KBM-7 (cell line): ENCODE measurements around the gene GNAT2.
"Not testable (repeated sequence)": the region's sequence is repeated elsewhere in the genome, so short reads cannot be mapped to it uniquely, and the experiment has no call there.

Experiments used
- DNase-seq: peaks from one replicate; pipeline ENCODE4 v3.0.0-alpha.2; 2015
- in situ Hi-C: fragments of 300-500 bp; cut with MboI; formaldehyde crosslinking; loops from 2 replicates; pipeline ENCODE4 v1.14.3; 2020; ENCODE audit warnings: low sequenced_read_pairs, low pct_unique_long_range_greater_than_20kb, mixed read lengths

Gene GNAT2

DNA sequence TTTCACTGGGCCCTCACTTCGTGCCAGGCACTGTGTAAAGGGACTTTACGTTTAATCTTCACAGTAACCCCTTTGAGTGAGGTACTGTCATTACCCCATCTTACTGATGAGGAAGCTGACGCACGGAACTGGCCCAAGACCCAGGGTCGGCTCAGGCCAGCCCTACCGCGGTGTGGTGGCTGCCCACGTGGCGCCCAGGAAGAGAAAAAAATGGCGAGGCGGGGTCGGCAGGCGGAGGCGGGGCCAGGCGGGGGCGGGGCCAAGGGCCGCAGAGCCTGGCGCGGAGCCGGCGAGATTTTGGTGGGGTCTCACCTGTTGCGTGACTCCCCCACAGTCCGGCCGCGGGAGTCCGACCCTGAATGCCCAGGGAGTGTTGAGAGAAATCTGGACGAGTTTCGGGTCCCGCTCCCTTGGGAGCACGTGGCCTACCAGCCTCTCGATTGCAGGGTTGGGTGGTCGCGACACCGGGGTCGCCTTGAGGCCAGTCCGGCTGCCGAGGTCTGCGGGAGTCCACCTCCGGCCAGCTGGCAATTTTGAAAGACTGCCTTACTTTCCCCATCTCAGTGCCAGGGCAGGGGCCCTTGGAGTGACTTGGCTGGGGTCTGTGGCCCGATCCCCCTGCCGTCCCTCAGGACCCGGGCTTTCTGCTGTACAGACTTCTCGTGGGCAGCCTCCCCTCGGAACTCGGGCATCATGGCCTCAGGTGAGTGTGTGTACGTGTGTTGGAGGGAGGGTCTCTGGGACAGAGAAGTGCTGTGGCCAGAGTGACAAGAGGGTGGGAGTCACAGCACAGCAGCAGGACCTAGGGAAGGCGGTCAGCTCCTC is at the start of gene GNAT2, which contains the start of gene AMPD2:
Gene GNAT2 (minus strand): TSS at position 41 of the 825 bp plus-strand sequence. CDS start 6,746 bp downstream, outside the sequence.
Gene AMPD2 (plus strand): TSS at position 262 of the 825 bp plus-strand sequence. CDS start 1,339 bp downstream, outside the sequence.
- DNase-seq, result peak; percentile 81
- in situ Hi-C loops, result no loop called here

DNA sequence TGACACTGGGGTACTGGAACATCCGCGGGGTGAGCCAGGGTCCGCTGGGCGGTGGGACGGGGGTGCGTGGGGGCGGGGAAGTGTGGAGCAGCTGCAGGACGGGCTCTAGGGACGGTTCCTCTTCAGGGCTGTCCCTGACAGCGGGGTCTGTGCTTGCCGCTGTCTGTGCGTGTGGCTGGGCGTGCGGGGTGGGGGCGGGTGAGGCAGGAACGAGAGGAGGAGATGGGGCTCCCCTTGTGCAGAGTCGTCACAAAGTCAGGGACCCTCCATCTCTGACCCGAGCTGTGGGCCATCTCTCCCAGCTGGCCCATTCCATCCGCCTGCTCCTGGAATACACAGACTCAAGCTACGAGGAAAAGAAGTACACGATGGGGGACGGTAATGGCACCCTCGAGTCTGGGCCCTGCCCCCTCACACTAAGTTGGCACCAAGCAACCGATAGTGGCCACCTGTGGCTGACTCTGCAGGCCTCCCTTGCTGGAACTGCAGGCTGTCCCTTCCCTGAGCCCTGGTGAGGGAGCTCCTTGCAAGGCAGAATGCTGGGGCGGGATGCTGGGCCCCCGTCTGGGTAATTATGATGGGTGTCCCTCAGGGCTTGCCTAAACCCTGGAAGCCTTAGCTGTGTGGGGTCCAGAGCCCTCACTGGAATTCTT is 48.8 kb upstream of the GNAT2 start:
- DNase-seq, result no peak
- in situ Hi-C loops, result loop anchor here (25.0 kb wide), 1 partner anchor 94 kb away; the partner anchor contains the start of gene EPS8L3

DNA sequence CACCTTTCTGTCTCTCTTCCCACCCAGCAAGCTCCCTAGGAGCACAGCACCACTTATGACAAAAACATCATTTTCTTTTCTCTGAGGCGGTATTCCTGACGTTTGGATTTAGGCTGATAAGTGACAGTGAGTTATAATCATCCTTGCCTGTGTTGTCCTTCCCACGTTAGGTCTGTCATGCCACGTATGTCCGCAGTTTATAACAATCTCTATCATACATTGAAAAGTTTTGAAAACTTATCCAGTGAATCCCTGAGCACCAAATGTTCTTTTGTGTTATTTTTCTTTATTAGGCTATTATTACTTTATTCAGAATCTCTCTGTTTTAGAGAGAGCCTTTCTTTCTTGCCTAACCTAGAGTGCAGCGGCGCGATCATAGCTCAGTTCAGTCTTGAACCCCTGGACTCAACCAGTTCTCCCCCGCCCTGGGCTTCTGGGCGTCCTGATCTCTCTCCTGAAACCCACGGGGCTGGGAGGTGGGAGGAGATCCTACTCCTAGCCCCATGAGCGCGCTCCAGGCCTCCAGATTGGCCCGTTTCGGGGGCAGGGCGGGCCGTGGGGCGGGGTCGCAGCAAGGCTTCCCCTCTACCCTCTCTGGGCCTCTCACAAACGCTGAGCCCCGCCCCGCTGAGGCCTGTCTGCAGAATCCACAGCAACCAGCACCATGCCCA is 48.2 kb upstream of the GNAT2 start, which contains the start of gene GSTM2:
Gene GSTM2 (plus strand): TSS at position 606 of the 671 bp plus-strand sequence. CDS start 59 bp downstream, at position 665.
- no peak for DNase-seq
- in situ Hi-C loops, result loop anchor here (25.0 kb wide), 1 partner anchor 95 kb away; the partner anchor contains the start of gene EPS8L3

DNA sequence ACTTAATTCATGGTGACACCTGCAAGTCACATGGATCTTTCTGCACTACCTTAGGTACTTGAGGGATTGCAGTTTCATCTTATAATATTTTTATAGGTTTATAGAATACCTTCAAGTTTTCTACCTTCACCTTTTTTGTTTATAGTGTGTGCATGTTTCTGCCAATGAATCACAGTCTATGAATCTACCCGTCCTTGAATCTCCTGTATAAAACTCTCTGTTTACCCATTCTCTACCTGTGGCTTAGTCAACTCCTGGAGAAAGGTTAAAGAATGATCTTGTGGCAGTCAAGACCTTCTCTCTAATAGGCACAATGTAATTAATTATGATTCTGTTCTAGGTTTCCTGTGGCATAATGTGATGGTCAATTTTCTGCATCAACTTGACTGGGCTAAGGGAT is 45.3 kb upstream of the GNAT2 start:
- no peak for DNase-seq
- in situ Hi-C loops, result loop anchor here (25.0 kb wide), 1 partner anchor 98 kb away; the partner anchor contains the start of gene EPS8L3

DNA sequence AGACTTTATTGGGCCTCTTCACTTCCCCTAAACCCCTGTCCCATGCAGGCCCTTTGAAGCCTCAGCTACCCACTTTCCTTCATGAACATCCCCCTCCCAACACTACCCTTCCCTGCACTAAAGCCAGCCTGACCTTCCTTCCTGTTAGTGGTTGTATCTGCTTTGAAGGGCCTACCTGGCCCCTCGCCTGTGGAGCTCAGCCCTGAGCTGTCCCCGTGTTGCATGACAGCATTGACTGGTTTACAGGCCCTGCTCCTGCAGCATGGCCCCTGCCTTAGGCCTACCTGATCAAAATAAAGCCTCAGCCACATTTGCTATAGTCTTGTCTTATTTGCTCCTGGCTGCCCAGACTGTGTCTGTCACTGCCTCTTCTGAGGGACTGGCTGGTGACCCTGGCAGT is 42.0 kb upstream of the GNAT2 start:
- DNase-seq, result no peak
- in situ Hi-C loops, result loop anchor here (25.0 kb wide), 1 partner anchor 101 kb away; the partner anchor contains the start of gene EPS8L3

DNA sequence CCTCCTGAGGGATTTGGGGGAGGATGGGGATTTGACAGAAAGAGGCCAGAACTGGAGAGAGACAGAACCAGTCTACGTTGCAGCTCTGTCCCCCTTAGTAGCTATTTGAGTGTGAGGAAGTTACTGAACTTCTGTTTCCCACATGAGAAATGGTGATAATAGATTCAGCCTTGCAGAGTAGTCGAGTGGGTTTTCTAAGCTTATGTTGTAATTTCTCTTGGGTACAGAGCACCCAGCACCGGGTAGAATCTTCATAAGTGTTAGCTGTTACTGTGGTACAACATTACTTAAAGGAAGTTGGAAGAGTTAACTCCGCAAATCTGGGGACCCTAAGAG is 41.2 kb upstream of the GNAT2 start:
- in situ Hi-C loops, result loop anchor here (25.0 kb wide), 1 partner anchor 102 kb away; the partner anchor contains the start of gene EPS8L3

DNA sequence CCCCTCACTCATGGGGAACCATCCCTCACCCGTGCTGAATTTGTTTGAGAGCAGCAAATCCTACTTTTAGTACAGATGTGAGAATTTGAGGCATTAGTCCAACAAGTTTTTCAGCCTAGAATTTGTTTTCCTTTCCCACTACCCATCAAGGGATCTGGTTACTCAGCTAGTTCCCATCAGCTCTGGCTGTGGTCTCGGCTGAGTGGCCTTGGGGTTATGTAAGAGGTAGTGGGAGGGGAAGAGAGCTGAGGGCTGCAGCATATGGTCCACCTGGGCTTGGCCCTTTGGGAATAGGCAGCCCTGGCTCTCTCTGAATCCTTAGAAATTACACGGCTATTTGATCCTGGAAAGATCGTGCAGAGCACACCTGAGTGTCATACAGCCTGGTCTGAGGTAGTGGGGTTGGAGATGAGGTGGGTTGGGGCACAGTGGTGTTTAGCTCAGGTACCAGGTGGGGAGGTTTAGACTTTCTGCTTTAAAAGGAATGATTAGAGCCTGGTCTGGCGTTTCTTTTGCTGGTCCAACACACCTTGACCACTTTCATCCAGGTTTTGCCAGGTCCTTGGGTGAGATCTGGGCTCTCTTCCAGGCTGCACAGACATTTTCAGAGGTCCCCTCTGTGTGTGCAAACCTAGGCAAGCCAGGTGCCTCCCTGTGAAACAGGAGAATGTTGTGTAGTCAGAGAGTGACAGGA is 40.7 kb upstream of the GNAT2 start:
- in situ Hi-C loops, result loop anchor here (25.0 kb wide), 1 partner anchor 102 kb away; the partner anchor contains the start of gene EPS8L3
- peak; percentile 41 for DNase-seq

More for the DNA sequence above, 41.2 kb upstream of the GNAT2 start:
- DNase-seq, result not testable (repeated sequence)

DNA sequence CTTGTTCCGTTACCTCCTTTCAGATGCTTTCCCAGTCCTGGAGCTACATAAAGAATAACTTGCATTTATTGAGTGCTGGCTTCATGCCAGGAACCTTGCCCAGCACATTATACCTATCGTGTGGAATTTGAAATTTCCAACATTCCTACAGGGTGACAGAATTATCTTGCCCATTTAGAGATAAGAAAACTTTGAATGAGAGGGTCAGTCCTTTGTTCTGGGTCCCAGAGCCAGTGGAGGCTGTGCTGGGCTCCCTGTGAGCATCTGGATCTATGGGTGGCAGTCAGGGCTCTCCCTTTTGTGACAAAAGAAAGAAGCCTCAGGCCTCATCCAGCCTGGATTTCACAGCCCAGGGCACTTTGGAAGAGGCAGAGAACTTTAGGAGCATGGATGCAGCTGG is 39.7 kb upstream of the GNAT2 start:
- DNase-seq, result no peak
- in situ Hi-C loops, result loop anchor here (25.0 kb wide), 1 partner anchor 103 kb away; the partner anchor contains the start of gene EPS8L3

DNA sequence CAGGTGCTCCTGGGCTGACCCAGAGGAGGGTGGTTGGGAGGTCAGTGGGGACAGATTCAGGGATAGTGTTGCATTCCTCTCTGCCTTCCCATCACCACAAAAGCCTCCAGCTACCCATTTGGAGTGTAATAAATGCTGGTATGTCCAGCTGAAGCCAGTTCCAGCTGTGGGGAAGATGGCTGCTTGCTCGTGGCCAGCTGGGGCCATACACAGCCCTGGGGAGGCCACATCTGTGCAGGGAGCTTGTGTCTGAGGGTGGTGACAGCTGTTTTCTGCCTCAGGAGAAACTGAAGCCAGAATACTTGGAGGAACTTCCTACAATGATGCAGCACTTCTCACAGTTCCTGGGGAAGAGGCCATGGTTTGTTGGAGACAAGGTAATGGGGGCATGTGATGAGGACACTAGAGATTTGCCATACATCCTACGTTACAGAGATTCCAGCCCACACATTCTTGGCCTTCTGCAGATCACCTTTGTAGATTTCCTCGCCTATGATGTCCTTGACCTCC is 39.2 kb upstream of the GNAT2 start:
- DNase-seq, result peak; percentile 15
- in situ Hi-C loops, result loop anchor here (25.0 kb wide), 1 partner anchor 104 kb away; the partner anchor contains the start of gene EPS8L3

DNA sequence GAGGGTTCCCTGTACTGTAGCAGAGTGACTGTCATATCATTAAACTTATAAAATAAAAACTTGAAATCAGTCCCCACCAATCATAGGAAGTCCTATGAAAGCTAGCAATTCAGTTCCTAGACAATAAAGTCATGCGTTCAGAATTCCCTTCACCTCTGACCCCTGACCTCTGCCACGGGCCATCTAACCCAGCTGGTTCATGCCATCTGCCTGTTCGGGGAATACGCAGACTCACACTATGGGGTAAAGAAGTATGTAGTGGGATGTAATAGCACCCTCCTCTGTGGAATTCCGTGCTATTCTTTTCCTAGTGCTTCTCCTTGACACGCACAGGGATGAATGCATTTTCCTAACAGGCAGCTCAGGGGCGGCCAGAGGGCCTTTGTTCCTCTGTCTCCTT is 38.6 kb upstream of the GNAT2 start:
- no peak for DNase-seq
- in situ Hi-C loops, result loop anchor here (25.0 kb wide), 1 partner anchor 104 kb away; the partner anchor contains the start of gene EPS8L3

DNA sequence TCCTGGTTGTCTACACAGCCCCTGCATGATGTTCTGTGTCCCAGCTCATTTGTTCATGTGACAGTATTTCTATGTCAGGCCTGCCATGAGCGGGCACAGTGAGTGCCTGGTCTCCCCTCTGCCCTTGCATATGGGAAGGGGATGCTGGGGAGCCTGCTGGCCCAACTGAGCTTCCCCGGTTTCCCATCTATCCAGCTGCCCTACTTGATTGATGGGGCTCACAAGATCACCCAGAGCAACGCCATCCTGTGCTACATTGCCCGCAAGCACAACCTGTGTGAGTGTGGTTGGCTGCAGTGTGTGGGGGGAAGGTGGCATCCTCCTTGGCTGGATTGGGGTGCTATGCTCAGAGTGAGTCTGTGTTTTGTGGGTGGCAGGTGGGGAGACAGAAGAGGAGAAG is 38.0 kb upstream of the GNAT2 start:
- no peak for DNase-seq
- in situ Hi-C loops, result loop anchor here (25.0 kb wide), 1 partner anchor 105 kb away; the partner anchor contains the start of gene EPS8L3

DNA sequence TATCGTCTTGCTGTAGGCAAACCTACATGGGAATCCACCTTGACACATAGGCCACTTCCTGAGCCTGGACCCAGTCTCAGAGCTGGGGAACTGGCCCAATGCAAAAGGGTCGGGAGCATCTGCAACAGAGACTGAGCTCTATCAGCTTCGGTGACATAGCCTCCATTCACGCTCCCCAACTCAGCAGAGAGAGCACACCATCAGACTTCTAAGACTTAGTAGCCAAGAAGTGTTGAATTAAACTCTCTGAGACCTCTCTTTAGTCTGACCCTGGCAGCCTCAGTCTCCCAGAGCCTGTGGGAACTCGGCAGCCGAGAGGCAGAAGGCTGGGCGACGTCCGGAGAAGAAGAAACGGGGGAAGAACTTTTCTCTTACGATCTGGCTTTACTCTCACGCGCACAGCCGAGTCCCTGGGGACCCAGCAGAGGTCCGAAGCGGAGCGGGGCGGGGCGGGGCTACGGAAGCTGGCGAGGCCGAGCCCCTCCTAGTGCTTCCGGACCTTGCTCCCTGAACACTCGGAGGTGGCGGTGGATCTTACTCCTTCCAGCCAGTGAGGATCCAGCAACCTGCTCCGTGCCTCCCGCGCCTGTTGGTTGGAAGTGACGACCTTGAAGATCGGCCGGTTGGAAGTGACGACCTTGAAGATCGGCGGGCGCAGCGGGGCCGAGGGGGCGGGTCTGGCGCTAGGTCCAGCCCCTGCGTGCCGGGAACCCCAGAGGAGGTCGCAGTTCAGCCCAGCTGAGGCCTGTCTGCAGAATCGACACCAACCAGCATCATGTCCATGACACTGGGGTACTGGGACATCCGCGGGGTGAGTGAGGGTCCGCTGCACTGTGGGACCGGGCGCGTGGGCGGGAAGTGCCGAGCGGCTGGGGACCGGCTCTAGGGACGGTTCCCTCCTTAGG is 36.5 kb upstream of the GNAT2 start, which contains the start of gene GSTM4:
Gene GSTM4 (plus strand): TSS at position 485 of the 905 bp plus-strand sequence. CDS start 291 bp downstream, at position 776.
- peak; percentile 79 for DNase-seq
- in situ Hi-C loops, result loop anchor here (25.0 kb wide), 1 partner anchor 106 kb away; the partner anchor contains the start of gene EPS8L3

DNA sequence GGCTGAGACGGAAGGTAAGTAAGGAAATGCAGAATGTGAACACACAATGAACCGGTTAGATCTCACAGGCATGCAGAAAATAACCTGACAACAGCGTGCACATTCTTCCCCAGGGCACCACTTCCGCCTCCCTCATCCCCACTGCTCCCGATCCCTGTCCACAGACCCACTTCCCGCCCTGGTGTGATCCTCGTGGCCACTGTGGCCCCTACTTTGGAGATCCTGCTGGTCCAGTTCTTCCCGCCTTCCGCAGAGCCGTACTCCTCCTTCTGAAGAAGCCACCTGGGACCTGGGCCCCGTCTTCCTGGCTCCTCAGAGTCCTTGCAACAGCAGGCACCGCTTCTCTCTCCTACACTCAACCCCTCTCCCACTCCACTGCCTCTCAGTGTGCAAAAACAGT is 35.1 kb upstream of the GNAT2 start:
- DNase-seq, result no peak
- in situ Hi-C loops, result loop anchor here (25.0 kb wide), 1 partner anchor 108 kb away; the partner anchor contains the start of gene EPS8L3

DNA sequence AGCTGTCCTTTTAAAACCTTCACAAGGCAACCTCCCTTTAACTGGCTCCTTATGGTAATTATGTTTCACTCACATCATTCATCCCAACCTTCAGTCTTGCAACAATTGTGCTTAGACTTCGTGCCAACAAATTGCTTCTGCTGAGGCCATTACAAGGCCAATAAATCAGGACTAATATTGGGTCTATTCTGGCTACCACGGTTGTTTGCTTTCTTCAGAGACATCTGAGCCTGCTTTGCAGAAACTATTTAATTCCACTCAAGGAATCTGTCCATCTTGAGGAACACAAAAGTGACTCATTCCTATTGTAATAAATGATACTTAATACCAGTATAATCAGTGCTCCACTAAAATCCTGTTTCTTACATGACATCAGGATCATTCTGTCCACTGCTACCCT is 33.9 kb upstream of the GNAT2 start:
- DNase-seq, result no peak
- in situ Hi-C loops, result loop anchor here (25.0 kb wide), 1 partner anchor 109 kb away; the partner anchor contains the start of gene EPS8L3

DNA sequence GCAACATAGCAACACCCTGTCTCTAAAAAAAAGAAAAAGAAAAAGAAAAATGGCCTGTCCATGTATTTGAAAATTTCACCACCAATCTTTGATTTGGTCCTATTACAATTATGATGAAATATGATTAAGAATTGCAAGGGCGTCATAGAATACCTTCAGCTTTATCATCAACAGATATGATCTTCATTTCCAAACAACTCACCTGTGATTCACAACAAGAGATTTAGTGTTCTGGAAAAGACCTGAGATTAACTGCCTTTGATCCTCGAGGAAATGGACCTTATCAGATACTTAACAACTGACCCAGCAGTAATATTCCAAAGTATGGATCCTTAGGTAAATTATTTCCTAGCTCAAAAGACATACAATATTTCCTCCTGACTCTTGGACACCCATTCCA is 33.0 kb upstream of the GNAT2 start:
- no peak for DNase-seq
- in situ Hi-C loops, result loop anchor here (25.0 kb wide), 1 partner anchor 110 kb away; the partner anchor contains the start of gene EPS8L3

DNA sequence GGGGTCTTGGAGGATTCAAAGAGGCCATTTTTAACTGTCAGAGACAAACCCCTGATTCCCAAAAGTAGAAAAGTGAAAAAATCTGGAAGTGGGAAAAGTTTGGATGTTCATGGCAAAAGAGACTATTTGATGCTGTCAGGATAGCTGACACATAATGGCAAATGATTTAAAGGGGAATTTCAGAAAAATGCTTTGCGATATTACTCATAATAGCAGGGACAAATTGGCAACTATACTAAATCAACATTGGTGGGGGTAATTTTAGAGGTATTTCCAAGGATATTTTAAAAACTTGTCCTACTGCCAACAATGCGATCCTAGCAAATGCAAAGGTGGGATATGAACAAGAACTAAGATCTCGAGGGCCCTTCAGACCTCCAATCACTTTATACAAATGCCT is 31.2 kb upstream of the GNAT2 start:
- in situ Hi-C loops, result loop anchor here (25.0 kb wide), 1 partner anchor 112 kb away; the partner anchor contains the start of gene EPS8L3
- DNase-seq, result no peak

DNA sequence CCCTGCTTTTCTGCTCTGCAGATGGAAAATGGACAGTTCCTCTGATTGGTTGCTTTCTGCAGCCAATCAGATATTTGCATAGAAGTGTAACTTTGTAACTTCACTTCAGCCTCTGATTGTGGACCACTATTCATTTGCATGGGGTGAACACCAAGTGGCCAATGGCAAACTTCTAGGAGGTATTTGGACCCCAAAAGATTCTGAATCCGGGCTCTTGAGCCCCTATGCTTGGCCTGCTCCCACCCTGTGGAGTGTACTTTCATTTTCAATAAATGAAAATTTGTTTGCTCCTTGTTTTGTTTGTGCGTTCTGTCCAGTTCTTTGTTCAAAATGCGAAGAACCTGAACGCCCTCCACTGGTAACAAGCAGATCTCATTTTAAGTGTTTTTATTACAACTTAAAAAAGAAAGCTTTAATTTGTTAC is 30.1 kb upstream of the GNAT2 start:
- no peak for DNase-seq
- in situ Hi-C loops, result loop anchor here (25.0 kb wide), 1 partner anchor 338 kb away; the partner anchor contains the start of gene AHCYL1
